Smooth muscle cell (in vitro differentiated cells): ENCODE measurements around the gene DIAPH3. TPM values are rescaled to one million over a fixed set of nuclear protein-coding genes. Genes with fewer than 3 reads are reported as not detected.

ENCODE experiments used
- DNase-seq: peaks from one replicate; lab custom pipeline; 2025; ENCODE audit not compliant: unreplicated experiment; lab: John Stamatoyannopoulos, UW
- H2AFZ ChIP-seq: fragments of 200-600 bp; sonication (generic); 2 replicates; pipeline ENCODE4 v1.6.0; 2016; ENCODE audit warnings: antibody characterized with exemption, low read depth, mild to moderate bottlenecking
- H3F3A ChIP-seq: fragments of 200-600 bp; sonication (generic); 2 replicates; pipeline ENCODE4 v1.6.0; 2017; ENCODE audit warnings: antibody characterized with exemption, low read depth
- H3K27ac ChIP-seq: fragments of 200-600 bp; sonication (generic); 2 replicates; pipeline ENCODE4 v1.5.1; 2016; ENCODE audit warnings: low read depth, mild to moderate bottlenecking
- H3K27me3 ChIP-seq: fragments of 200-600 bp; sonication (generic); 2 replicates; pipeline ENCODE4 v1.6.1; 2016; ENCODE audit warnings: low read depth, mild to moderate bottlenecking
- H3K36me3 ChIP-seq: fragments of 200-600 bp; sonication (generic); 2 replicates; pipeline ENCODE4 v1.5.1; 2016; ENCODE audit warnings: low read depth
- H3K4me1 ChIP-seq: fragments of 200-600 bp; sonication (generic); 2 replicates; pipeline ENCODE4 v1.5.1; 2016; ENCODE audit warnings: low read depth
- H3K4me2 ChIP-seq: fragments of 200-600 bp; sonication (generic); 2 replicates; pipeline ENCODE4 v1.6.0; 2016; ENCODE audit warnings: mild to moderate bottlenecking
- H3K4me3 ChIP-seq: fragments of 200-600 bp; sonication (generic); 2 replicates; pipeline ENCODE4 v1.5.1; 2016; ENCODE audit warnings: mild to moderate bottlenecking
- H3K79me2 ChIP-seq: fragments of 200-600 bp; sonication (generic); 2 replicates; pipeline ENCODE4 v1.6.0; 2016; ENCODE audit warnings: low read depth, mild to moderate bottlenecking
- H3K9ac ChIP-seq: fragments of 200-600 bp; sonication (generic); 2 replicates; pipeline ENCODE4 v1.6.0; 2016; ENCODE audit warnings: low read depth
- H3K9me3 ChIP-seq: fragments of 200-600 bp; sonication (generic); replicated peaks from 2 replicates; pipeline ENCODE4 v1.5.1; 2016; ENCODE audit warnings: low read depth
- H4K20me1 ChIP-seq: fragments of 200-600 bp; sonication (generic); 2 replicates; pipeline ENCODE4 v1.6.0; 2016; ENCODE audit warnings: low read depth
- WGBS: methylation state at CpG from one replicate; pipeline ENCODE4 v1.1.7; 2016; ENCODE audit warnings: low lambda C conversion rate; 5-methylcytosine and 5-hydroxymethylcytosine counted together
- polyA plus RNA-seq: library from polyadenylated mRNA; unstranded; fragments of >200 nt; fragmentation: Nextera tagmentation; extraction: Ambion mirVana; gene quantifications from 2 replicates; pipeline ENCODE4 v1.2.1, GENCODE V29; 2016
- total RNA-seq: library from RNA; depleted of rRNA; stranded (reverse); fragments of >200 nt; gene quantifications from 2 replicates; pipeline ENCODE4 v1.2.3, GENCODE V29; 2014
- TF ChIP-seq, protein P1 (sequence below): fragments of 200-600 bp; sonication (generic); IDR thresholded peaks from 2 replicates; pipeline ENCODE4 v1.5.1; 2017; ENCODE audit warnings: borderline replicate concordance, mild to moderate bottlenecking, antibody characterized with exemption; ENCODE audit not compliant: insufficient read depth, poor library complexity, severe bottlenecking

Gene DIAPH3
- total and polyA plus RNA-seq, 2 experiments from 2014 or later, result 6.8 to 9.5 TPM

DNA sequence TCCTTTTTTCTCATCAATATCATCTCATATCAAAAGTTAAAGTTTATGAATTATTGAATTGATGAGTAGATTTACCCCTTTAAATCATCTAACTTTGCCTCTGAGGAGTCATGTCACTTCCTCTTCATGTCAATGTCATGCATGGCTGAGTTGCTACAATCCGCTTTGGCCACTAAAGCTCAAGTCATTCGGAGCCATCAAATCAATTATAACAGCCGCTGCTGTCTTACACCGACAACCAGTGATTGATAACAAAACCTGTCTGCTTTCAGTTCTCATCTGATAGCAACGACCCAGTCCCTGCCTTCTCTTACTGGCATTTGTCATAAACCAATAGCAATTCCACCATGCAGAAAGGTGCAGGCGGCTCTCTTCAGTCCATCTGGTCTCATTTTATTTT, 429.3 kb downstream of the DIAPH3 start:
- Histone ChIP-seq H3K9ac (no peak overlapping the region), H3K27ac (no peak overlapping the region), H3K27me3 (no peaks in the 10 kb centered on the region), H3K79me2 (no peaks in the 10 kb centered on the region), H4K20me1 (no peaks in the 10 kb centered on the region), H2AFZ (no peak overlapping the region), H3F3A (no peaks in the 10 kb centered on the region), H3K4me2 (no peak overlapping the region), H3K4me3 (no peak overlapping the region), H3K4me1 (no peaks in the 10 kb centered on the region), H3K36me3 (no peaks in the 10 kb centered on the region), H3K9me3 (no peaks in the 10 kb centered on the region)
- 87% methylated on average over 6 of the region's 6 CpGs for WGBS
- no peak for DNase-seq
- TF ChIP-seq, protein P1, sequence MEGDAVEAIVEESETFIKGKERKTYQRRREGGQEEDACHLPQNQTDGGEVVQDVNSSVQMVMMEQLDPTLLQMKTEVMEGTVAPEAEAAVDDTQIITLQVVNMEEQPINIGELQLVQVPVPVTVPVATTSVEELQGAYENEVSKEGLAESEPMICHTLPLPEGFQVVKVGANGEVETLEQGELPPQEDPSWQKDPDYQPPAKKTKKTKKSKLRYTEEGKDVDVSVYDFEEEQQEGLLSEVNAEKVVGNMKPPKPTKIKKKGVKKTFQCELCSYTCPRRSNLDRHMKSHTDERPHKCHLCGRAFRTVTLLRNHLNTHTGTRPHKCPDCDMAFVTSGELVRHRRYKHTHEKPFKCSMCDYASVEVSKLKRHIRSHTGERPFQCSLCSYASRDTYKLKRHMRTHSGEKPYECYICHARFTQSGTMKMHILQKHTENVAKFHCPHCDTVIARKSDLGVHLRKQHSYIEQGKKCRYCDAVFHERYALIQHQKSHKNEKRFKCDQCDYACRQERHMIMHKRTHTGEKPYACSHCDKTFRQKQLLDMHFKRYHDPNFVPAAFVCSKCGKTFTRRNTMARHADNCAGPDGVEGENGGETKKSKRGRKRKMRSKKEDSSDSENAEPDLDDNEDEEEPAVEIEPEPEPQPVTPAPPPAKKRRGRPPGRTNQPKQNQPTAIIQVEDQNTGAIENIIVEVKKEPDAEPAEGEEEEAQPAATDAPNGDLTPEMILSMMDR, result no peak

DNA sequence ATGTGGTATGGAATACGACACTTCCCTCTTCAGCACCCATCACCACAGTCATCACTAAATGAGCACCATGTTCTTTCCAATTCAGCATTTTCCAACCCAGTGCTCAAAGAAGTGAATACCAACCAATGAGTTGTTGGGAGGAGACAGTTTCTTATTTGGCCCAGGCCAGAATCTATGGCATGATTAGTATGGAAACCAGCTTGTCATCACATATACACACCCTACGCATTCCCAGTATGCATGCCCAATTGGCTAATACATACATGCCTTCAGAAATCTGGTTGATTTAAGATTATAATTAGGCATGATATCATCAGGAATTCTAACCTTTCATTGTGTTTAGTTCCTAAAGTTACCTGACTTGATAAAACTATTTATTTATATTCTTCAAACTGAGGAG, 430.0 kb downstream of the DIAPH3 start:
- H3K4me2 ChIP-seq, result no peak overlapping the region
- no peaks in the 10 kb centered on the region for H3K36me3 ChIP-seq
- no peaks in the 10 kb centered on the region for H4K20me1 ChIP-seq
- 90% methylated on average over 2 of the region's 2 CpGs for WGBS
- H3K4me1 ChIP-seq, result no peaks in the 10 kb centered on the region
- H3F3A ChIP-seq, result no peaks in the 10 kb centered on the region
- no peaks in the 10 kb centered on the region for H3K9me3 ChIP-seq
- TF ChIP-seq, protein P1, result no peak
- no peaks in the 10 kb centered on the region for H3K27me3 ChIP-seq
- no peak overlapping the region for H3K4me3 ChIP-seq
- H2AFZ ChIP-seq, result no peak overlapping the region
- H3K79me2 ChIP-seq, result no peaks in the 10 kb centered on the region
- no peak overlapping the region for H3K27ac ChIP-seq
- DNase-seq, result no peak
- H3K9ac ChIP-seq, result no peak overlapping the region

GRCh38 chr13:59730026-59730425, 433.7 kb downstream of the DIAPH3 start:
- no peaks in the 10 kb centered on the region for H3F3A ChIP-seq
- H3K4me3 ChIP-seq, result no peak overlapping the region
- DNase-seq, result no peak
- H3K4me1 ChIP-seq, result no peaks in the 10 kb centered on the region
- no peak overlapping the region for H3K4me2 ChIP-seq
- H3K27ac ChIP-seq, result no peak overlapping the region
- no peak overlapping the region for H2AFZ ChIP-seq
- 97% methylated on average over 3 of the region's 3 CpGs for WGBS
- H3K9ac ChIP-seq, result no peak overlapping the region
- H3K36me3 ChIP-seq, result no peaks in the 10 kb centered on the region
- H4K20me1 ChIP-seq, result no peaks in the 10 kb centered on the region
- H3K79me2 ChIP-seq, result no peaks in the 10 kb centered on the region
- H3K9me3 ChIP-seq, result no peaks in the 10 kb centered on the region
- TF ChIP-seq, protein P1, result no peak
- H3K27me3 ChIP-seq, result no peaks in the 10 kb centered on the region

- H3K4me2 ChIP-seq, result no peak overlapping the region
- H3K36me3 ChIP-seq, result no peaks in the 10 kb centered on the region
- H3K79me2 ChIP-seq, result no peaks in the 10 kb centered on the region
- no peaks in the 10 kb centered on the region for H4K20me1 ChIP-seq
- TF ChIP-seq, protein P1, result no peak
- H3K9ac ChIP-seq, result no peak overlapping the region
- H2AFZ ChIP-seq, result no peak overlapping the region
- no peaks in the 10 kb centered on the region for H3F3A ChIP-seq
- no peak overlapping the region for H3K27ac ChIP-seq
- no peak overlapping the region for H3K4me3 ChIP-seq
- no peaks in the 10 kb centered on the region for H3K4me1 ChIP-seq
- no peaks in the 10 kb centered on the region for H3K27me3 ChIP-seq
- no peaks in the 10 kb centered on the region for H3K9me3 ChIP-seq
- WGBS, result 76% methylated on average over 3 of the region's 3 CpGs
- DNase-seq, result no peak
Measured at GRCh38 chr13:59728896-59729545, 434.7 kb downstream of the DIAPH3 start.
